Activated CD4-positive, CD25-positive, alpha-beta regulatory T cell treated with anti-CD3 and anti-CD28 coated beads, Interleukin-2, amount 50 U/mL, for 16 hours (primary cell): ENCODE data around the gene MAN2A2.
A peak's percentile ranks its signal among the peaks of the same experiment; 100 is the strongest.

ENCODE experiments used
- DNase-seq: peaks from one replicate; pipeline ENCODE4 v3.0.0-alpha.2; 2020; ENCODE audit warnings: low read depth, low spot score

The MAN2A2 gene

GRCh38 chr15:90902840-90903732, at the start of gene MAN2A2:
MAN2A2 (plus strand) TSS chr15:90903302; CDS start chr15:90904208, 906 bp downstream.
- DNase-seq, result peak; percentile 26

- no peak for DNase-seq
Observed at GRCh38 chr15:90855139-90855538, 48.0 kb upstream of the MAN2A2 start.

GRCh38 chr15:90857337-90857736, 45.8 kb upstream of the MAN2A2 start:
- DNase-seq, result no peak

GRCh38 chr15:90857883-90858443, 45.1 kb upstream of the MAN2A2 start:
- no peak for DNase-seq

GRCh38 chr15:90859234-90860131, 43.6 kb upstream of the MAN2A2 start:
- DNase-seq, result no peak

GRCh38 chr15:90860450-90860849, 42.7 kb upstream of the MAN2A2 start:
- DNase-seq, result no peak

GRCh38 chr15:90860942-90861675, 42.0 kb upstream of the MAN2A2 start:
- no peak for DNase-seq

- DNase-seq, result no peak
Observed at GRCh38 chr15:90862487-90862886, 40.6 kb upstream of the MAN2A2 start.

- DNase-seq, result no peak
Observed at GRCh38 chr15:90862964-90863778, 39.9 kb upstream of the MAN2A2 start.

GRCh38 chr15:90863987-90864386, 39.1 kb upstream of the MAN2A2 start:
- DNase-seq, result no peak

GRCh38 chr15:90864507-90864906, 38.6 kb upstream of the MAN2A2 start:
- no peak for DNase-seq

- no peak for DNase-seq
Observed at GRCh38 chr15:90865702-90866101, 37.4 kb upstream of the MAN2A2 start.

- DNase-seq, result no peak
Observed at GRCh38 chr15:90866161-90866715, 36.9 kb upstream of the MAN2A2 start.

GRCh38 chr15:90866800-90867199, 36.3 kb upstream of the MAN2A2 start:
- no peak for DNase-seq

- DNase-seq, result no peak
Observed at GRCh38 chr15:90868261-90868689, 34.8 kb upstream of the MAN2A2 start, which contains the start of gene FURIN. FURIN (plus strand) TSS chr15:90868588; CDS start chr15:90875741, 7,153 bp downstream.

GRCh38 chr15:90869140-90869541, 34.0 kb upstream of the MAN2A2 start:
- no peak for DNase-seq

- no peak for DNase-seq
Observed at GRCh38 chr15:90869601-90870353, 33.3 kb upstream of the MAN2A2 start.

- no peak for DNase-seq
Observed at GRCh38 chr15:90870354-90871138, 32.6 kb upstream of the MAN2A2 start.
